H1 (cell line): ENCODE measurements around the gene SNU13. TPM values are rescaled to one million over a fixed set of nuclear protein-coding genes. Genes with fewer than 3 reads are reported as not detected.

ENCODE experiments used
- CHD2 ChIP-seq: IDR thresholded peaks from 2 replicates; pipeline ENCODE4 v1.6.1; 2012; ENCODE audit warnings: low read length, improper control_type of control experiment
- CREB1 ChIP-seq: IDR thresholded peaks from 2 replicates; pipeline ENCODE4 v1.6.1; 2012; ENCODE audit warnings: inconsistent platforms
- GABPA ChIP-seq: IDR thresholded peaks from 2 replicates; pipeline ENCODE4 v1.6.1; 2011; ENCODE audit warnings: mild to moderate bottlenecking, low read length, moderate library complexity, borderline replicate concordance; ENCODE audit not compliant: insufficient read depth
- HDAC6 ChIP-seq: IDR thresholded peaks from one replicate; pipeline ENCODE4 v1.7.1; 2012; ENCODE audit warnings: low read depth, mild to moderate bottlenecking, inconsistent platforms, low read length, moderate library complexity
- JUND ChIP-seq: IDR thresholded peaks from 2 replicates; pipeline ENCODE4 v1.6.1; 2011; ENCODE audit warnings: mild to moderate bottlenecking, improper control_type of control experiment, low read length
- PHF8 ChIP-seq: fragments of 200-600 bp; sonication (generic); conservative IDR thresholded peaks from 2 replicates; pipeline ENCODE4 v1.7.1; 2012; ENCODE audit warnings: low read depth, mild to moderate bottlenecking, inconsistent platforms, low read length, moderate library complexity
- RXRA ChIP-seq: IDR thresholded peaks from 2 replicates; pipeline ENCODE4 v1.6.1; 2011; ENCODE audit warnings: low read depth, mild to moderate bottlenecking, low read length, moderate library complexity; ENCODE audit not compliant: insufficient read depth
- TAF7 ChIP-seq: optimal IDR thresholded peaks from 2 replicates; pipeline ENCODE3; 2011; ENCODE audit warnings: low read depth, mild to moderate bottlenecking, inconsistent platforms, low read length, moderate library complexity, borderline replicate concordance
- ZNF274 ChIP-seq: IDR thresholded peaks from 2 replicates; pipeline ENCODE4 v1.7.0; 2012; ENCODE audit warnings: low read length, borderline replicate concordance; ENCODE audit errors: extremely low read depth
- polyA plus RNA-seq, 7 experiments: library from polyadenylated mRNA; depleted of rRNA in 3 of 7; stranded (reverse) in 5 of 7; unstranded in 2 of 7; fragments of >200 nt in 5 of 7; fragments of 200-250 nt in 2 of 7; gene quantifications; 1 replicate in 5 of 7; 2 replicates in 1 of 7; 4 replicates in 1 of 7; pipeline versions ENCODE4 v1.2.1 to v1.2.3, GENCODE V29; 2011 to 2013; ENCODE audit warnings: missing spikeins in 2 of 7, mixed read lengths in 2 of 7
- total RNA-seq: library from RNA; stranded (reverse); fragmentation: NEBNext Ultra II Directional; extraction: Animal tissue kit (Norgen Biotek cat#: 25700); gene quantifications from 2 replicates; pipeline ENCODE4 v1.2.1, GENCODE V29; 2021
- TF ChIP-seq, protein P1 (sequence below): fragments of 300-600 bp; sonication (generic); IDR thresholded peaks from 2 replicates; pipeline ENCODE4 v1.7.1; 2012; ENCODE audit warnings: low read length, moderate library complexity, mild to moderate bottlenecking, inconsistent platforms; ENCODE audit not compliant: insufficient replicate concordance

SNU13 gene
- total and polyA plus RNA-seq, 2 of the 8 experiments (the other 6 are each of a cell fraction or from before 2014, with no cell fraction given), result 241 to 281 TPM

DNA sequence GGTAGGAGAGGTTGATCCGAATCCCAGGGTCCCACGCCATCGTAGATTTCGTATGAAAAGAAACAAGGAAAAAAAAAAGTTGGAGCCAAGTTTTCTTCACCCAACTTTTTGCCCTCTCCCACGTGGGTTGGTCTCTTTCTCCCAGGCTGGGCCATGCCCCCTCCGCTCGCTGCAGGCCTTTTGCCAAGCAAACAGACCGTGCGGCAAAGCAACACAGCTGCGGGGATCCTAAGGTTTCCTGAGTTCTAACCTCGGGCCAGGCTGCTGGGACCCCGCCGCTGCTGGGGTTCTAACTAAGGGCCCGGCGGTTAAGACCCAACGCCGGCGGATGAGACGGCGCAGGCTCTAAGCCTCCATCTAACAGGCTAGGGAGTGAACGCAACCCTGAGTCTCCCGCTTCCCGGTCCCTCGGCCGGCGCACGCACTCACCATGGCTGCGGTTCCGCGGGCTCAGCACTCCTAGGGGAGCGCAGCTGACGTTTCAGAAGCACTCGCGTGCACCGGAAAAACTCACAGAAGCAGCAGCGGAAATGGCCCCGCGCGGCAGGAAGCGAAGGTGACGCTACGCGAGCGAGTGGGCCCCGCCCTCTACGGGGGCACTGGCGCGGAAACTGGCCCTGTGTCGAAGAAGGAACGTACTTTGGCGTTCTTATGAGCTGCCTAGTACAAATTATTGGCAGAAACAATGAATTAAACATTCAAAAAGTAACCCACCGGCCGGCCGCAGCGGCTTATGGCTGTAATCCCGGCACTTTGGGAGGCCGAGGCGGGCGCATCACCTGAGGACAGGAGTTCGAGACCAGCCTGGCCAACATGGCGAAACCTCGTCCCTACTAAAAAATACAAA is at the start of gene SNU13 (continued):
- TF ChIP-seq ZNF274, result no peak
- peak; percentile 83 for TF ChIP-seq CREB1
- no peak for TF ChIP-seq RXRA
- TF ChIP-seq PHF8, result 0 out of 2 replicates have a peak, but pooled peaks have one; percentile 44
- TF ChIP-seq JUND, result no peak
- no peak for TF ChIP-seq HDAC6
- no peak for TF ChIP-seq CHD2
- peak; percentile 75; the same call in 1 of the 2 replicates for TF ChIP-seq GABPA
- TF ChIP-seq TAF7, result no peak
- TF ChIP-seq, protein P1, sequence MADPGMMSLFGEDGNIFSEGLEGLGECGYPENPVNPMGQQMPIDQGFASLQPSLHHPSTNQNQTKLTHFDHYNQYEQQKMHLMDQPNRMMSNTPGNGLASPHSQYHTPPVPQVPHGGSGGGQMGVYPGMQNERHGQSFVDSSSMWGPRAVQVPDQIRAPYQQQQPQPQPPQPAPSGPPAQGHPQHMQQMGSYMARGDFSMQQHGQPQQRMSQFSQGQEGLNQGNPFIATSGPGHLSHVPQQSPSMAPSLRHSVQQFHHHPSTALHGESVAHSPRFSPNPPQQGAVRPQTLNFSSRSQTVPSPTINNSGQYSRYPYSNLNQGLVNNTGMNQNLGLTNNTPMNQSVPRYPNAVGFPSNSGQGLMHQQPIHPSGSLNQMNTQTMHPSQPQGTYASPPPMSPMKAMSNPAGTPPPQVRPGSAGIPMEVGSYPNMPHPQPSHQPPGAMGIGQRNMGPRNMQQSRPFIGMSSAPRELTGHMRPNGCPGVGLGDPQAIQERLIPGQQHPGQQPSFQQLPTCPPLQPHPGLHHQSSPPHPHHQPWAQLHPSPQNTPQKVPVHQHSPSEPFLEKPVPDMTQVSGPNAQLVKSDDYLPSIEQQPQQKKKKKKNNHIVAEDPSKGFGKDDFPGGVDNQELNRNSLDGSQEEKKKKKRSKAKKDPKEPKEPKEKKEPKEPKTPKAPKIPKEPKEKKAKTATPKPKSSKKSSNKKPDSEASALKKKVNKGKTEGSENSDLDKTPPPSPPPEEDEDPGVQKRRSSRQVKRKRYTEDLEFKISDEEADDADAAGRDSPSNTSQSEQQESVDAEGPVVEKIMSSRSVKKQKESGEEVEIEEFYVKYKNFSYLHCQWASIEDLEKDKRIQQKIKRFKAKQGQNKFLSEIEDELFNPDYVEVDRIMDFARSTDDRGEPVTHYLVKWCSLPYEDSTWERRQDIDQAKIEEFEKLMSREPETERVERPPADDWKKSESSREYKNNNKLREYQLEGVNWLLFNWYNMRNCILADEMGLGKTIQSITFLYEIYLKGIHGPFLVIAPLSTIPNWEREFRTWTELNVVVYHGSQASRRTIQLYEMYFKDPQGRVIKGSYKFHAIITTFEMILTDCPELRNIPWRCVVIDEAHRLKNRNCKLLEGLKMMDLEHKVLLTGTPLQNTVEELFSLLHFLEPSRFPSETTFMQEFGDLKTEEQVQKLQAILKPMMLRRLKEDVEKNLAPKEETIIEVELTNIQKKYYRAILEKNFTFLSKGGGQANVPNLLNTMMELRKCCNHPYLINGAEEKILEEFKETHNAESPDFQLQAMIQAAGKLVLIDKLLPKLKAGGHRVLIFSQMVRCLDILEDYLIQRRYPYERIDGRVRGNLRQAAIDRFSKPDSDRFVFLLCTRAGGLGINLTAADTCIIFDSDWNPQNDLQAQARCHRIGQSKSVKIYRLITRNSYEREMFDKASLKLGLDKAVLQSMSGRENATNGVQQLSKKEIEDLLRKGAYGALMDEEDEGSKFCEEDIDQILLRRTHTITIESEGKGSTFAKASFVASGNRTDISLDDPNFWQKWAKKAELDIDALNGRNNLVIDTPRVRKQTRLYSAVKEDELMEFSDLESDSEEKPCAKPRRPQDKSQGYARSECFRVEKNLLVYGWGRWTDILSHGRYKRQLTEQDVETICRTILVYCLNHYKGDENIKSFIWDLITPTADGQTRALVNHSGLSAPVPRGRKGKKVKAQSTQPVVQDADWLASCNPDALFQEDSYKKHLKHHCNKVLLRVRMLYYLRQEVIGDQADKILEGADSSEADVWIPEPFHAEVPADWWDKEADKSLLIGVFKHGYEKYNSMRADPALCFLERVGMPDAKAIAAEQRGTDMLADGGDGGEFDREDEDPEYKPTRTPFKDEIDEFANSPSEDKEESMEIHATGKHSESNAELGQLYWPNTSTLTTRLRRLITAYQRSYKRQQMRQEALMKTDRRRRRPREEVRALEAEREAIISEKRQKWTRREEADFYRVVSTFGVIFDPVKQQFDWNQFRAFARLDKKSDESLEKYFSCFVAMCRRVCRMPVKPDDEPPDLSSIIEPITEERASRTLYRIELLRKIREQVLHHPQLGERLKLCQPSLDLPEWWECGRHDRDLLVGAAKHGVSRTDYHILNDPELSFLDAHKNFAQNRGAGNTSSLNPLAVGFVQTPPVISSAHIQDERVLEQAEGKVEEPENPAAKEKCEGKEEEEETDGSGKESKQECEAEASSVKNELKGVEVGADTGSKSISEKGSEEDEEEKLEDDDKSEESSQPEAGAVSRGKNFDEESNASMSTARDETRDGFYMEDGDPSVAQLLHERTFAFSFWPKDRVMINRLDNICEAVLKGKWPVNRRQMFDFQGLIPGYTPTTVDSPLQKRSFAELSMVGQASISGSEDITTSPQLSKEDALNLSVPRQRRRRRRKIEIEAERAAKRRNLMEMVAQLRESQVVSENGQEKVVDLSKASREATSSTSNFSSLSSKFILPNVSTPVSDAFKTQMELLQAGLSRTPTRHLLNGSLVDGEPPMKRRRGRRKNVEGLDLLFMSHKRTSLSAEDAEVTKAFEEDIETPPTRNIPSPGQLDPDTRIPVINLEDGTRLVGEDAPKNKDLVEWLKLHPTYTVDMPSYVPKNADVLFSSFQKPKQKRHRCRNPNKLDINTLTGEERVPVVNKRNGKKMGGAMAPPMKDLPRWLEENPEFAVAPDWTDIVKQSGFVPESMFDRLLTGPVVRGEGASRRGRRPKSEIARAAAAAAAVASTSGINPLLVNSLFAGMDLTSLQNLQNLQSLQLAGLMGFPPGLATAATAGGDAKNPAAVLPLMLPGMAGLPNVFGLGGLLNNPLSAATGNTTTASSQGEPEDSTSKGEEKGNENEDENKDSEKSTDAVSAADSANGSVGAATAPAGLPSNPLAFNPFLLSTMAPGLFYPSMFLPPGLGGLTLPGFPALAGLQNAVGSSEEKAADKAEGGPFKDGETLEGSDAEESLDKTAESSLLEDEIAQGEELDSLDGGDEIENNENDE, result no peak
